Measurements from ENCODE around the gene DKK1.
"Not testable (repeated sequence)": the region's sequence is repeated elsewhere in the genome, so short reads cannot be mapped to it uniquely, and the experiment has no call there.

Gene DKK1

GRCh38 chr10:52353205-52353604 lies 39.1 kb downstream of the DKK1 start:
- no peak for DNase-seq (ENCODE audit: low read depth)
- in situ Hi-C loops (cut with HindIII; ENCODE audit: low sequenced_read_pairs): no loop called here
- TF ChIP-seq CTCF (IDR thresholded peaks at IDR 0.05; ENCODE audit: low read depth, low read length, missing control alignments): no peak
- H3K4me3 ChIP-seq (ENCODE audit: low read depth, low read length): no peak overlapping the region

GRCh38 chr10:52353960-52354394 lies 39.9 kb downstream of the DKK1 start:
- no peak for DNase-seq (ENCODE audit: low read depth)
- no peak overlapping the region for H3K4me3 ChIP-seq (ENCODE audit: low read depth, low read length)
- in situ Hi-C loops (cut with HindIII; ENCODE audit: low sequenced_read_pairs): no loop called here
- TF ChIP-seq CTCF (IDR thresholded peaks at IDR 0.05; ENCODE audit: low read depth, low read length, missing control alignments): no peak

GRCh38 chr10:52357971-52358370 lies 43.9 kb downstream of the DKK1 start:
- in situ Hi-C loops (cut with HindIII; ENCODE audit: low sequenced_read_pairs): no loop called here
- no peak overlapping the region for H3K4me3 ChIP-seq (ENCODE audit: low read depth, low read length)
- no peak for TF ChIP-seq CTCF (IDR thresholded peaks at IDR 0.05; ENCODE audit: low read depth, low read length, missing control alignments)
- no peak for DNase-seq (ENCODE audit: low read depth)

- TF ChIP-seq CTCF (IDR thresholded peaks at IDR 0.05; ENCODE audit: low read depth, low read length, missing control alignments): no peak
- no peak overlapping the region for H3K4me3 ChIP-seq (ENCODE audit: low read depth, low read length)
- in situ Hi-C loops (cut with HindIII; ENCODE audit: low sequenced_read_pairs): no loop called here
- DNase-seq (ENCODE audit: low read depth): no peak
Observed at GRCh38 chr10:52359441-52359840, 45.4 kb downstream of the DKK1 start.

- in situ Hi-C loops (cut with HindIII; ENCODE audit: low sequenced_read_pairs); H3K4me3 ChIP-seq (ENCODE audit: low read depth, low read length); DNase-seq (ENCODE audit: low read depth): not testable (repeated sequence)
Observed at GRCh38 chr10:52365547-52366432, 51.7 kb downstream of the DKK1 start.

All from astrocyte of the cerebellum (primary cell).